Ishikawa (cell line): ENCODE measurements around the gene CLDN1.

Source experiments
- CEBPB ChIP-seq: IDR thresholded peaks from 2 replicates; pipeline ENCODE4 v1.6.1; 2012
- CREB1 ChIP-seq: IDR thresholded peaks from 2 replicates; pipeline ENCODE4 v1.6.1; 2012; ENCODE audit warnings: low read depth
- EGR1 ChIP-seq: IDR thresholded peaks from 2 replicates; pipeline ENCODE4 v1.6.1; 2012
- EP300 ChIP-seq: IDR thresholded peaks from 2 replicates; pipeline ENCODE4 v1.6.1; 2012; ENCODE audit warnings: borderline replicate concordance
- FOXM1 ChIP-seq: IDR thresholded peaks from 2 replicates; pipeline ENCODE4 v1.6.1; 2012; ENCODE audit warnings: low read depth, borderline replicate concordance
- NFIC ChIP-seq: IDR thresholded peaks from 2 replicates; pipeline ENCODE4 v1.6.1; 2012
- RAD21 ChIP-seq: IDR thresholded peaks from 2 replicates; pipeline ENCODE4 v1.6.1; 2012; ENCODE audit warnings: low read depth
- TAF1 ChIP-seq: IDR thresholded peaks from 2 replicates; pipeline ENCODE4 v1.6.1; 2012; ENCODE audit warnings: low read depth, mild to moderate bottlenecking
- TCF12 ChIP-seq: IDR thresholded peaks from 2 replicates; pipeline ENCODE4 v1.6.1; 2012; ENCODE audit warnings: low read depth
- TEAD4 ChIP-seq: IDR thresholded peaks from 2 replicates; pipeline ENCODE4 v1.6.1; 2012
- YY1 ChIP-seq: IDR thresholded peaks from 2 replicates; pipeline ENCODE4 v1.6.1; 2012; ENCODE audit warnings: low read depth
- ZBTB7A ChIP-seq: IDR thresholded peaks from 2 replicates; pipeline ENCODE4 v1.6.1; 2012; ENCODE audit warnings: low read depth
- TF ChIP-seq, protein P1 (sequence below): IDR thresholded peaks from 2 replicates; pipeline ENCODE4 v1.6.1; 2012; ENCODE audit warnings: low read depth, mild to moderate bottlenecking
- TF ChIP-seq, protein P2 (sequence below): IDR thresholded peaks from 2 replicates; pipeline ENCODE4 v1.6.1; 2012
- TF ChIP-seq, protein P3 (sequence below): IDR thresholded peaks from 2 replicates; pipeline ENCODE4 v1.6.1; 2012

Gene CLDN1

GRCh38 chr3:190326361-190326760, 4.1 kb upstream of the CLDN1 start:
- no peak for TF ChIP-seq FOXM1
- no peak for TF ChIP-seq EP300
- TF ChIP-seq CREB1: no peak
- TF ChIP-seq CEBPB: no peak
- no peak for TF ChIP-seq TEAD4
- no peak for TF ChIP-seq TCF12
- TF ChIP-seq, protein P1, sequence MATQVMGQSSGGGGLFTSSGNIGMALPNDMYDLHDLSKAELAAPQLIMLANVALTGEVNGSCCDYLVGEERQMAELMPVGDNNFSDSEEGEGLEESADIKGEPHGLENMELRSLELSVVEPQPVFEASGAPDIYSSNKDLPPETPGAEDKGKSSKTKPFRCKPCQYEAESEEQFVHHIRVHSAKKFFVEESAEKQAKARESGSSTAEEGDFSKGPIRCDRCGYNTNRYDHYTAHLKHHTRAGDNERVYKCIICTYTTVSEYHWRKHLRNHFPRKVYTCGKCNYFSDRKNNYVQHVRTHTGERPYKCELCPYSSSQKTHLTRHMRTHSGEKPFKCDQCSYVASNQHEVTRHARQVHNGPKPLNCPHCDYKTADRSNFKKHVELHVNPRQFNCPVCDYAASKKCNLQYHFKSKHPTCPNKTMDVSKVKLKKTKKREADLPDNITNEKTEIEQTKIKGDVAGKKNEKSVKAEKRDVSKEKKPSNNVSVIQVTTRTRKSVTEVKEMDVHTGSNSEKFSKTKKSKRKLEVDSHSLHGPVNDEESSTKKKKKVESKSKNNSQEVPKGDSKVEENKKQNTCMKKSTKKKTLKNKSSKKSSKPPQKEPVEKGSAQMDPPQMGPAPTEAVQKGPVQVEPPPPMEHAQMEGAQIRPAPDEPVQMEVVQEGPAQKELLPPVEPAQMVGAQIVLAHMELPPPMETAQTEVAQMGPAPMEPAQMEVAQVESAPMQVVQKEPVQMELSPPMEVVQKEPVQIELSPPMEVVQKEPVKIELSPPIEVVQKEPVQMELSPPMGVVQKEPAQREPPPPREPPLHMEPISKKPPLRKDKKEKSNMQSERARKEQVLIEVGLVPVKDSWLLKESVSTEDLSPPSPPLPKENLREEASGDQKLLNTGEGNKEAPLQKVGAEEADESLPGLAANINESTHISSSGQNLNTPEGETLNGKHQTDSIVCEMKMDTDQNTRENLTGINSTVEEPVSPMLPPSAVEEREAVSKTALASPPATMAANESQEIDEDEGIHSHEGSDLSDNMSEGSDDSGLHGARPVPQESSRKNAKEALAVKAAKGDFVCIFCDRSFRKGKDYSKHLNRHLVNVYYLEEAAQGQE: no peak
- no peak for TF ChIP-seq TAF1
- no peak for TF ChIP-seq ZBTB7A

DNA sequence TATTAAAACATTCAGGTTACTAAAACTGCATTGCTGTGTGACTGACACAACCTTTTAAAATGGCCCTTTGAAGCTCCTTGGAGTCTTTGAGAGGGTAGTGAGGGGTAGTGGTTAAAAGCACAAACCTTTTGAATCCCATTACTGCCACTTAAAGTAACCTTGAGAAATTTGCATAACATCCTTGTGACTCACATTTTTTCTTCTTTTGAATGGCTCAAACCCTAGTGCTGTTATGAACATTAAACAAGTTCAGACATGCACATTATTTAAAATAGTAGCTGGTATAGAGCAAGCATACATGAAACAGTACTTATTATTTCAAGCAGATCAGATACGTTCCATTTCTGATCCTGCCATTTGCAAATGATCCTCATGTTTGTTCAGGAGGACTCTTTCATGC, 3.7 kb upstream of the CLDN1 start:
- TF ChIP-seq ZBTB7A (no peak), FOXM1 (no peak), TEAD4 (no peak), RAD21 (no peak), YY1 (no peak), TAF1 (no peak), CEBPB (no peak), EP300 (no peak), EGR1 (no peak), NFIC (no peak)
- TF ChIP-seq, protein P2, sequence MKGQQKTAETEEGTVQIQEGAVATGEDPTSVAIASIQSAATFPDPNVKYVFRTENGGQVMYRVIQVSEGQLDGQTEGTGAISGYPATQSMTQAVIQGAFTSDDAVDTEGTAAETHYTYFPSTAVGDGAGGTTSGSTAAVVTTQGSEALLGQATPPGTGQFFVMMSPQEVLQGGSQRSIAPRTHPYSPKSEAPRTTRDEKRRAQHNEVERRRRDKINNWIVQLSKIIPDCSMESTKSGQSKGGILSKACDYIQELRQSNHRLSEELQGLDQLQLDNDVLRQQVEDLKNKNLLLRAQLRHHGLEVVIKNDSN: no peak
- TF ChIP-seq, protein P1: no peak
- TF ChIP-seq, protein P3, sequence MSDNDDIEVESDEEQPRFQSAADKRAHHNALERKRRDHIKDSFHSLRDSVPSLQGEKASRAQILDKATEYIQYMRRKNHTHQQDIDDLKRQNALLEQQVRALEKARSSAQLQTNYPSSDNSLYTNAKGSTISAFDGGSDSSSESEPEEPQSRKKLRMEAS: no peak

DNA sequence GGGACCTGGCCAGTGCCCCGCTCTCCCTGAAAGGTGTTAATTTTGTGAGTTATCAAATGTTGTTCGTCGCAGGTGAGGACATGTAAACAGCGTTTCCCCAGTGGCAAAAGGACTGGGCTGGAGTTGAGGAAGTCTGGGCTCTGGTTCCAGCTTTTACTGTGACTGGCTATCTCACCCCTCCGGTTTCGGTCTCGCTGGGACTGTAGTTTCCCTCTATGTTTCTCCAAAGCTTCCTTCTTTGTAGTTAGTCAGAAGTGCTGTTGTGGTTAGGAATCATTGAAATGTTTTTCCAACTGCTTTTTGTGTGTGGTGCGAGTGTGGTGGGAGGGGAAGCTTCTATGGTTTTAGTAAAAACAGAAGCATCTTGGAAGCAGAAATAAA, 990 bp upstream of the CLDN1 start:
- TF ChIP-seq CREB1 (no peak), EGR1 (no peak), CEBPB (no peak), YY1 (no peak), EP300 (no peak), TAF1 (no peak), TEAD4 (no peak), TCF12 (no peak), RAD21 (no peak), FOXM1 (no peak), NFIC (no peak), ZBTB7A (no peak)
- TF ChIP-seq, protein P3: no peak
- TF ChIP-seq, protein P2: no peak
- TF ChIP-seq, protein P1: no peak

DNA sequence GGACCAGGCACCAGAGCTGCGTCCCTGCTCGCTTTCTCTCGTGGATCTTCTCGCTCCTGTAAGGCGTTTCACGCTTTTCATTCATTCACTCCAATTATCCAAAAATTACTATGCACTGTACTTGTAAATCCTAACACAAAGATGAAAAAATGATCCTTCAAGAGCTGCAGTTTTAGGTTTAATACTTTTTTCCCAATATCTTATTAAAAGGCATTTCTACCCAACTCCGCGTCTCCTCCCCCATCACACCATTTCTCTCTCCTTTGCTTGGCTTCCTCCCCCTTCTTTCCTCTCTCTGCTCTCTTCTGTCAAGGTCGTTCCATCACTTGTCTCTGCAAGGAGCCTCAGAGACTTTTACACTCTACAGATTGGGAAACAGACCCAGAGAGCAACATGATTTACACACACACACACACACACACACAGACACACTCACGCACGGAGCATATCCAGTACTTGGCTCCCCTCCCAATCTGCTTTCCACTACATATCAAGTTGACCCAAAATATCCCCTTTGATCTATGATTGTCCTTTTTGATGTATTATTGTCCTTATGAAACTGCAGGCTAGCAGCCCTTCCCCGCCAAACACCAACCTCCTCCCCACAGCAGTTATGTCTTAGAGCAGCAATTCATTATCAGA, 479 bp upstream of the CLDN1 start:
- TF ChIP-seq YY1: no peak
- no peak for TF ChIP-seq TEAD4
- TF ChIP-seq CREB1: no peak
- TF ChIP-seq, protein P3: no peak
- no peak for TF ChIP-seq RAD21
- TF ChIP-seq, protein P1: no peak
- TF ChIP-seq TCF12: no peak
- TF ChIP-seq, protein P2: no peak
- TF ChIP-seq EGR1: no peak
- TF ChIP-seq FOXM1: no peak
- no peak for TF ChIP-seq EP300
- no peak for TF ChIP-seq NFIC
- TF ChIP-seq CEBPB: no peak
- no peak for TF ChIP-seq TAF1
